Fibroblast of skin of left quadriceps (primary cell): ENCODE measurements around the gene LIN7C.
A peak's percentile ranks its signal among the peaks of the same experiment; 100 is the strongest.

Experiments used
- DNase-seq, 2 experiments: peaks; one replicate each; pipeline ENCODE4 v3.0.0-alpha.2; 2013; ENCODE audit warnings: low read depth in 2 of 2

Gene LIN7C

GRCh38 chr11:27509908-27510307, 3.3 kb upstream of the LIN7C start:
- no peak for DNase-seq

DNA sequence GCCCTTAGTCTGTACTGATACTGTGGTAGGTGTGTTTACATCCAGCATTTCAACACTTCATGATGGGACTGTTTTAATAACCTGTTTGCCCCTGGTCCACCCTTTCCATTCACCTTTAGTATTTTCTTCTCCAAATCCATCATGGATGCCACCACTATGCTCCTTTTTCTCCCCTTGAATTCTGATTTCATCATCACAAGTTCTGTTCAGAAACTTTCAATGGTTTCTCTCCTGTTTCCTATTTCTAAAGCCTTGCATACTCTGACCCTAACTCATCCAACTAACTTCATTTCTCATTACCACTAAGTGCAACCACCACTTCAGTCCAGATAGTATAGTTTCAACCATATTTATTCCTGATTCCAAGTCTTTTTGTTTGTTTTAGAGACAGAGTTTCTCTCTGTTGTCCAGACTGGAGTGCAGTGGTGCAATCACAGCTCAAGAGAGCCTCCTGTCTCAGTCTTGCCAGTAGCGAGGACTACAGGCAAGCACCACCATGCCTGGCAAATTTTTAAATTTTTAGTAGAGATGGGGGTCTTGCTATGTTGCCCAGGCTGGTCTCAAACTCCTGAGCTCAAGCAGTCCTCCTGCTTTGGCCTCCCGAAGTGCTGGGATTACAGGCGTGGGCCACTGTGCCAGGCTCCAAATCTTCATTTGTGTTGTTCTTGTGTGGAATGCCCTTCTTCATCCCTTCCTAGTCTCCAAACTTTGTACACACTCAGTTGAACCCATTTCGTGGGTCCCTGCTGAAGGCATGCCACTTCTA, 1.2 kb upstream of the LIN7C start:
- DNase-seq = no peak

GRCh38 chr11:27505781-27506180, 788 bp downstream of the LIN7C start:
- no peak for DNase-seq

- no peak for DNase-seq
Measured at GRCh38 chr11:27504205-27504604, 2.4 kb downstream of the LIN7C start.

DNA sequence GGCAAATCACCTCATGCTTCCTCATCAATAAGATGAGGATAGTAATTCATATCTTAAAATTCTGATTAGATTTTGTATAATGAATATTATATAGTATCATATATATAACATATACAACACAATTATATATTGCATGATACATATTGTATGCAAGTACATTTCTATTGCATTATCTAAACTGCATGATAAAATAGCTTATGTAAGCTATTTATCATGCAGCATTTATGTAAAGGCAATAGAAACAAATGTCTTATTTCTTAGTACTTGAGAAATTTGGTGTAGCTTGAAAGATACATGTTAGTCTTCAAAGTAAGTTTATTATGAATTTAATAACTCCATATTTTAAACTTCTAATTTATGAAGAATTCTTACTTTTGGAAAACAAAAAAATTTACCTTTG, 5.5 kb downstream of the LIN7C start:
- DNase-seq = no peak

GRCh38 chr11:27497911-27498310, 8.7 kb downstream of the LIN7C start:
- DNase-seq = no peak

- DNase-seq = no peak
Measured at GRCh38 chr11:27497284-27497866, 9.2 kb downstream of the LIN7C start.

- peak; percentile 27 to 37 for DNase-seq
Measured at GRCh38 chr11:27496461-27496860, 10.1 kb downstream of the LIN7C start.

- no peak for DNase-seq
Measured at GRCh38 chr11:27495710-27496300, 10.8 kb downstream of the LIN7C start.

DNA sequence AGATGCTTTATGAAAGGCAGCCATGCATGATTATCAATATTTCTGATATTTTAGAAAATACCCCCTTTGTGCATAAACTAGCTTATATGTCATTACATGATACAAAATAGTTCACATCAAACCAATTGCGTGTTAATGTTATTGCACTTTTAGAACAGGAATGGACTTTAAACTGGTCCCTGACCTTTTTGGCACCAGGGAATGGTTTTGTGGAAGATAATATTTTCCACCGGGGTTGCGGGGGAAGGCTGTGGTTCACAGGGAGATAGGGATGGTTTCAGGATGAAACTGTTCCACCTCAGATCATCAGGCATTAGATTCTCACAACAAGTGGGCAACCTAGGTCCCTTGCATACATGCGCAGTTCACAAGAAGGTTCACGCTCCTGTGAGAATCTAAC, 17.5 kb downstream of the LIN7C start:
- DNase-seq = no peak

- DNase-seq = no peak
Measured at GRCh38 chr11:27487706-27488105, 18.9 kb downstream of the LIN7C start.

GRCh38 chr11:27485930-27486773, 20.4 kb downstream of the LIN7C start:
- DNase-seq = peak; percentile 54 to 58

- no peak for DNase-seq
Measured at GRCh38 chr11:27482793-27483192, 23.8 kb downstream of the LIN7C start.

- no peak for DNase-seq
Measured at GRCh38 chr11:27481992-27482391, 24.6 kb downstream of the LIN7C start.

DNA sequence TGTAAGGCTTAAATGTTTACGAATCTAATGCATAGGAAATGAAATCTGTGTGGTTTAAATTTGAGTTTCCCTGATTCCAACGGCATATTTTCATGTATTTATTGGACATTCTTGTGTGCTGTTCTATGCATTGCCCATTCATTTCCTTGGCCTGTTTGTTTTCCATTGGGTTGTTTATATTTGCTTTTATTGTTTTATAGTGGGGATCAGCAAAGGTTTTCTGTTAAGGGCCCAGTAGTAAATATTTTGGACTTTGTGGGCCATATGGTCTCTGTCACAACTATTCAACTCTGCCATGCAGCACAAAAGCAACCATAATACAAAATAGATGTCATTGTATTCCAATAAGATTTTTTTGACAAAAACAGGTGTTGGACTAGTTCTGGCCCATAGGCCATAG, 28.7 kb downstream of the LIN7C start:
- DNase-seq = no peak

DNA sequence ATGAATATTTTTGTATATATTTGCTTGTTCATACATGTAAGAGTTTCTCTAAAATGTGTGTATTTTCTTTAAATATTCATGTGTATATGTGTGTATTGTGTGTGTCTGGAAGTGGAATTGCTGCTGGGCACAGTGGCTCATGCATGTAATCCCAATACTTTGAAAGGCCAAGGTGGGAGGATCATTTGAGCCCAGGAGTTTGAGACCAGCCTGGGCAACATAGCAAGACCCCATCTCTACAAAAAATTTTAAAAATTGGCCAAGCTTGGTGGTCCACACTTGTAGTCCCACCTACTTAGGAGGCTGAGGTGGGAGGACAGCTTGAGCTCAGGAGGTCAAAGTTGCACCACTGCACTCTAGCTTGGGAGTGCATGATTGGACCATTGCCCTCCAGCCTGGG, 29.3 kb downstream of the LIN7C start:
- DNase-seq = no peak

- no peak for DNase-seq
Measured at GRCh38 chr11:27475622-27476021, 30.9 kb downstream of the LIN7C start.

DNA sequence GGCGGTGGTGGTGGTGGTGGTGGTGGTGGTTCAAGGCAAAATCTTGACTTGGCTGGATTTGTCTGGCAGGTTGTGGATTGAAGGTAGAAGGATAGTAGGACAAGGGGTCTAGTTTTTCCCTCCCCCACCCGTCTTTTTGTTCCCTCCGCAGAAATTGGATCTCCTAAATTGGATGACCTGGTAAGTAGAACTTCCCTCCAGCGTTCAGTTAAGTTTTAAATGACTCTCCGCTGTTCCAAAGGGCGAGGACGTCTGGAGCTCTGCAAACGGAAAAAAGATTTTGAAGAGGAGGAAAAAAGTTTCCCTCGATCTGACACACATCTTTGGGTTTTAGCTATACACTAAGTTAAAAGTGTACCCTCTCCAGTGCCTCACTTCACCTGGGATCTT, 33.6 kb downstream of the LIN7C start:
- no peak for DNase-seq

DNA sequence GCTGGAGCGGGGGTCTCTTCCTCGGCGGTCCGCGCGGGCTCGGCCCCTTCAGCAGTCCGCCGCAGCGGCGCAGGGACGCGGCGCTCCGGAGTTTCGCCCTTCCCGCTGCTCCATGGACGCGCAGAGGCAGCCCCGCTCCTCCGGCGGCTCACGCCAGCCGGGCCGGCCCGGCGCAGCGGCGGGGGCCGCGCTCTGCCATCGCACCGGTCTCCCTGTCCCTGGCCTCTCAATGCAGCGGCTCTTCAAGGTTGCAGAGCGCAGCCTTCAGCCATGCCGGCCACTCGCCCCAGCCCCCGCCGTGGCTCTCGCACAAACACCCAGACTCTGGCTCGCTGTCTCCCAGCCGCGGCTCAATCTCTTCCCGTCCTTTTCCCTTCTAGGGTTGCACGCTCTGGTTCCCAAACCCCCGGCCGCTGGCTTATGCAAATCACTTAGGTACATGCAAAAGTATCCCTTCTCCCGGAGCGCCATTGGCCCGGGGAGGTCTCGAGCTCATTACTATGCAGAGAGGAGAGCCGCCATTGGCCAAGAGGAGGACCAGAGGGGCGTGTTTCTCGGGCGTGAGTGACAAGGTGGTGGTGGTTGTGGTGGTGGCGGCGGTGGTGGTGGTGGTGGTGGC, 34.1 kb downstream of the LIN7C start, which contains the start of gene LGR4:
Gene LGR4, minus strand, starts transcription at position 393 of the 619 bp plus-strand sequence. CDS start 488 bp downstream, outside the sequence.
- DNase-seq = peak; percentile 86 to 91

- no peak for DNase-seq
Measured at GRCh38 chr11:27471589-27472397, 34.8 kb downstream of the LIN7C start.
